ENCODE measurements around the gene GPR84. TPM values are rescaled to one million over a fixed set of nuclear protein-coding genes. Genes with fewer than 3 reads are reported as not detected.

Gene GPR84
- total and polyA plus RNA-seq, 2 of the 8 experiments (the other 6 are each of a cell fraction or from before 2014, with no cell fraction given) = 0.09 TPM; not detected in 1

- TF ChIP-seq CHD7 (IDR thresholded peaks at IDR 0.05; ENCODE audit: insufficient replicate concordance, low read length) (no peak), SP1 (IDR thresholded peaks at IDR 0.05; ENCODE audit: low read depth, low read length) (no peak), SP2 (IDR thresholded peaks at IDR 0.05; ENCODE audit: low read length) (no peak), GTF2F1 (IDR thresholded peaks at IDR 0.05; ENCODE audit: borderline replicate concordance, low read depth, low read length) (no peak), E2F6 (IDR thresholded peaks at IDR 0.05) (no peak), BCL11A (IDR thresholded peaks at IDR 0.05; ENCODE audit: low read depth in 2 of 2, low read length in 2 of 2) (no peak), SIX5 (IDR thresholded peaks at IDR 0.05; ENCODE audit: low read depth, low read length) (no peak), MAFK (IDR thresholded peaks at IDR 0.05; ENCODE audit: low read depth, low read length) (no peak)
These were observed at the start of gene GPR84 (continued) for GRCh38 chr12:54364413-54364812.

Measured in H1 (cell line).